Aorta (tissue), 5 donors: ENCODE measurements around the gene MAP7D2. TPM values are rescaled to one million over a fixed set of nuclear protein-coding genes. Genes with fewer than 3 reads are reported as not detected.

ENCODE experiments used
- ATAC-seq: fragments of 200-7000 bp; cut with Tn5 transposase; one replicate; pipeline ENCODE4 v1.9.1; 2022; ENCODE audit warnings: moderate library complexity; ENCODE audit not compliant: low FRiP score
- DNase-seq, 2 donors: peaks; one replicate each; pipeline ENCODE4 v3.0.0-alpha.2; 2020
- H3K27ac ChIP-seq, 2 donors: one replicate each; pipeline ENCODE4 v1.5.1; 2013; ENCODE audit warnings: low read length in 2 of 2, mild to moderate bottlenecking in 2 of 2, moderate library complexity in 2 of 2, control low read depth in 1 of 2, inconsistent platforms in 1 of 2, low read depth in 1 of 2
- H3K27me3 ChIP-seq, 2 donors: one replicate each; pipeline ENCODE4 v1.6.1; 2013; ENCODE audit warnings: control low read depth in 1 of 2, low read length in 1 of 2, mild to moderate bottlenecking in 1 of 2, moderate library complexity in 1 of 2; ENCODE audit not compliant: insufficient read depth in 2 of 2, control insufficient read depth in 1 of 2
- H3K36me3 ChIP-seq, 2 donors: one replicate each; pipeline ENCODE4 v1.6.1; 2013; ENCODE audit warnings: control low read depth in 1 of 2, low read length in 1 of 2, mild to moderate bottlenecking in 1 of 2; ENCODE audit not compliant: insufficient read depth in 2 of 2, control insufficient read depth in 1 of 2
- H3K4me1 ChIP-seq, 2 donors: one replicate each; pipeline ENCODE4 v1.6.1; 2013; ENCODE audit warnings: low read length in 2 of 2, control low read depth in 1 of 2, mild to moderate bottlenecking in 1 of 2, moderate library complexity in 1 of 2; ENCODE audit not compliant: insufficient read depth in 2 of 2, control insufficient read depth in 1 of 2
- H3K4me3 ChIP-seq, 2 donors: one replicate each; pipeline ENCODE4 v1.5.1; 2013; ENCODE audit warnings: low read length in 2 of 2, control low read depth in 1 of 2, mild to moderate bottlenecking in 1 of 2
- H3K9me3 ChIP-seq: one replicate; pipeline ENCODE4 v1.6.1; 2013; ENCODE audit warnings: mild to moderate bottlenecking, low read length; ENCODE audit not compliant: control insufficient read depth
- WGBS, 2 donors: extraction: QIAGEN DNeasy Blood & Tissue Kit; methylation state at CpG; one replicate each; pipeline ENCODE4 v1.1.7; 2013; 5-methylcytosine and 5-hydroxymethylcytosine counted together
- intact Hi-C, 2 donors: fragments of 100-400 bp; cut with DNase I; formaldehyde crosslinking; loops; one replicate each; pipeline versions ENCODE4 v1.14.2 to v1.15.0; 2022
- polyA plus RNA-seq, 2 donors: library from polyadenylated mRNA; stranded (reverse); fragments of 200-250 nt; gene quantifications; one replicate each; pipeline ENCODE4 v1.2.3, GENCODE V29; 2013
- total RNA-seq, 2 donors: library from RNA; stranded (reverse); fragmentation: NEBNext Ultra II Directional; extraction: Animal tissue kit (Norgen Biotek cat#: 25700); gene quantifications; one replicate each; pipeline ENCODE4 v1.2.1, GENCODE V29; 2021
- donor health status: healthy with polysubstance abuse.
- donor health status: Bipolar disorder and iron deficiency.
- donor health status: DM: no; HTN: no; CAD: no.
- donor health status: DM: no; HTN: no; CAD: no.
- donor health status: DM: yes; HTN: yes; CAD: no.

Gene MAP7D2
- total and polyA plus RNA-seq, 4 donors, result 0.23 to 0.38 (median 0.33) TPM

DNA sequence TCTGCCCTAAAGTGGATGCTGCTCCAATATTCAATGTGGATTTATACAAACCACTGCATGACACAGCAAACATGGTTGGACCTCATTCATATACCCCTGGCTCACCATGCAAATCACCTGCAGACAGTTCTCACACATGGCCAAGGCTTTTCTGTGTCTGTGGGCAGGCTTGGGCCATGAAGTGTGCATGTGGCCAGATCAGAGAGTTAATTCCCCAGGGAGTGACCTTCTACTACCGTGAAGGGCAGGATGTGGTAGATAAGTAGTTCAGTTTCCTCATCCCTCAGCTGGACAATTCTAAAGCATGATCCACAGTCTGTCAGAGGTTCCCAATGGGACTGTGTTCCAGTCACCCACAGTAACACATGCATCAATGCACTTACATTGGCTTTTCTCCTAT lies 101.3 kb downstream of the MAP7D2 start:
- ATAC-seq, result no peak
- WGBS, 2 donors, result 59 to 67% methylated on average over 1 of the region's 1 CpG
- no peaks in the 10 kb centered on the region for H3K36me3 ChIP-seq
- H3K4me3 ChIP-seq, result no peak overlapping the region
- H3K4me1 ChIP-seq, result no peaks in the 10 kb centered on the region
- intact Hi-C loops, result no loop called here
- no peaks in the 10 kb centered on the region for H3K27me3 ChIP-seq
- no peak for DNase-seq
- no peak overlapping the region for H3K27ac ChIP-seq
- H3K9me3 ChIP-seq, result no peaks in the 10 kb centered on the region

DNA sequence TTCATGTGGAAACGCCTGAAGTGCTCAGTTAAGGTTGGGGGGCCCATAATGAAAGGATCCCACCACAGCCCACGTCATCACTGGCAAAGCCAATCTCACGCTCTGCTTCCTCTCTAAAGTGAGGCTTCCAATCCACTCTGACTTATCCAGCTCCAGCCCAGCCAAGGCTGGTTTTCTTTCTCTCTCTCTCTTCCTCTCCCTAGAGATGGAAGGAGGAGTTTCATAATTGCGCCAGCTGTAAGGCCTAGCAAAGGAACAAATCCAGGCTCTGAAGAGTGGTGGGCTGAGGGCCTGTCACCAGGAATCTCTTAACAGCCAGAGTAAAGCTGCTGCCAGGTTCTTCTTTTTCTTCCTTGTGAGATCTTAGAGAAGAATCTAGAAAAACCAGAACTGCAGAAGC lies 105.1 kb downstream of the MAP7D2 start:
- no peak for DNase-seq
- ATAC-seq, result peak; percentile 36
- Histone ChIP-seq H3K9me3 (no peaks in the 10 kb centered on the region), H3K36me3 (no peaks in the 10 kb centered on the region), H3K4me3 (no peak overlapping the region), H3K27me3 (no peaks in the 10 kb centered on the region), H3K27ac (no peak overlapping the region), H3K4me1 (no peaks in the 10 kb centered on the region)
- intact Hi-C loops, result no loop called here
- WGBS, 2 donors, result 72 to 90% methylated on average over 4 of the region's 4 CpGs

DNA sequence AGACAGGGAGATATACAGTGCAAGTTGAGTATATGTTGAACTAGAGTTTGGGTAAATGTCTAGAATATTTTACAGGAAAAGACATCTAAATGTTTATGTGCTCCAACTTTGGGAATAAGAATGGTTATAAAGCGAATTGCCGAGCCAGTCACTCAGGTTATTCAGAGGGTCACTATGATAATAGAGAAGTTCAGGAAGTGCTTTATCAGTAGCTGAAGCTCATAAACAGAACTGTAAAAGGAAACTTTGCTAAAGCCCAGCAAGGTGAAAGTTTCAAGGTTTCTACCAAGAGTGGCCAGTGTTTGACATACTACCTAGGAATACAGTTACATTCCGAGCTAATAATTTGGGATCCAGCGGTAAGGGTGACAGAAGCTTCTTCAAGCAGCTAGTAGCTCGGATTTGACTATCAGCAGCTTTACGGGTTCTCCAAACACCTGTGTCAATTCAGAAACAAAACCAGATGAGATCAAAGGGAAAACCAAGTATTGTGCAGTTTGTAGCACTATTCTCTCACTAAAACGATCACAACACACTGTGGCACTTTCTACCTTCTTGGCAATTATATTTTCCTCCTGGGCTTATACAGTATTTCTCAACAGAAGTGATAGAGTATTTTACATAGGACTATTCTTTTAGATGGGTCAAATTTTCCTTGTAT lies 108.6 kb downstream of the MAP7D2 start:
- Histone ChIP-seq H3K4me3 (no peak overlapping the region), H3K27ac (no peak overlapping the region), H3K4me1 (no peaks in the 10 kb centered on the region), H3K9me3 (no peaks in the 10 kb centered on the region), H3K27me3 (no peaks in the 10 kb centered on the region), H3K36me3 (no peaks in the 10 kb centered on the region)
- intact Hi-C loops, result no loop called here
- ATAC-seq, result no peak
- 72 to 81% methylated on average over 7 of the region's 7 CpGs for WGBS, 2 donors
- no peak for DNase-seq

DNA sequence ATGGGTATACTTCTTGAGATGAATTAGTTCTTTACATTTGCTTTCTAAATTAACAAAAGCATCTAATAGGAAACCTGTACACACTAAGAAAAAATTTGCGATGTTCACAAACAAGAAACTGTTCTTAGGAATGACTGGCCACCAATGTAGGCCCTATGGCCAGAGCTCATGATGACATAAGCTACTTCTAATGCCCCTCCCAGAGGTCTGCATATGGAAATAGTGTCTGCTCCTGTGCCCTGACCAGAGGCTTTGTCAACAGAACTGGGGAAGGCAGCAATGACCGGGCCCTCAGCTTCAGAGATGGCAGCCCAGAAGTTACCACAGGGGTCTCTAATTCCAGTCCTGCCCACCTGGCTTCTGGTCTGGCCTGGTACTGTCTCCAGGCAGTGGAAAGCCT lies 110.8 kb downstream of the MAP7D2 start:
- intact Hi-C loops, result no loop called here
- no peak for DNase-seq
- H3K27ac ChIP-seq, result no peak overlapping the region
- 84 to 97% methylated on average over 2 of the region's 2 CpGs for WGBS, 2 donors
- no peak overlapping the region for H3K4me3 ChIP-seq
- no peaks in the 10 kb centered on the region for H3K9me3 ChIP-seq
- H3K36me3 ChIP-seq, result no peaks in the 10 kb centered on the region
- no peaks in the 10 kb centered on the region for H3K4me1 ChIP-seq
- no peak for ATAC-seq
- no peaks in the 10 kb centered on the region for H3K27me3 ChIP-seq

DNA sequence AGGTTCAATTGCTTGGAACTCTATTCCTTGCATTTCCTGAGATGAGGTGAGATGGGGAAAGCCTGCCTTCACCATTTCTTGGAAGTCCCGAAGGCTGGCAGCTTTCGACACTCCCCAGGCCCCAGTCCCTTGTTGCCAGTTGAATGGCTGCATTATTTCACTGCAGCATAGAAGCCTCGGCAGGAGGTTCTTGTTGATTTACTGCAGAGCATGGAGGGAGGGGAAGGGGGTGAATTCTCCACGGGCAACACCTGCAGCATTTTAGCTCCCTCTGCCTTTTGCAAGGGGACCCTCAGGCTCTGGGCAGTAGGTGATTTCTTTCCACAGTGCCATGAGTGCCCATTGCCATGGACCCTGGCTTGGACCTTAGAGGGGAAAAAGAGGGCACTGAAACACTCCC lies 115.1 kb downstream of the MAP7D2 start:
- intact Hi-C loops, result no loop called here
- H3K36me3 ChIP-seq, result no peaks in the 10 kb centered on the region
- no peaks in the 10 kb centered on the region for H3K9me3 ChIP-seq
- WGBS, 2 donors, result 56 to 58% methylated on average over 4 of the region's 4 CpGs
- no peaks in the 10 kb centered on the region for H3K27me3 ChIP-seq
- no peak overlapping the region for H3K27ac ChIP-seq
- H3K4me3 ChIP-seq, result no peak overlapping the region
- no peaks in the 10 kb centered on the region for H3K4me1 ChIP-seq
- no peak for DNase-seq
- no peak for ATAC-seq

DNA sequence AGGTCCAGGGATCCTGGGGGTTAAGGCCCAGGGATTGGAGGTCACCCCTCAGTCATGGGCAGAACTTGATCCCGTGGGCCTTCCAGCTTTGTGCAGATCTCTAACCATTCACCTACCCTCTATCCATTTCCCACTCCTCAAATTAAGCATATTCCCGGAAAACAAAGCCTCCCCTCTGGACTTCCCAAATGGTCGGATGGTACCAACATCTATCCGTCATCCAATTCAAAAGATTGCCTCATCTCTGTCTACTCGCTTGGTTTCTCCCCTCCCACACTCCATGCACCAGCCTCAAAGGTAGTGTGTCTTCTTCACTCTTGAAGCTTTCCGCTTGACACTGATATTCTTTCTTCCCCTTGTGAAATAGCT lies 125.4 kb downstream of the MAP7D2 start:
- peak overlapping the region in 1 of 2 donors; percentile 32 for H3K27ac ChIP-seq
- DNase-seq (no peak), ATAC-seq (no peak)
- H3K9me3 ChIP-seq, result no peaks in the 10 kb centered on the region
- H3K4me3 ChIP-seq, result no peak overlapping the region
- H3K27me3 ChIP-seq, result no peaks in the 10 kb centered on the region
- no peaks in the 10 kb centered on the region for H3K36me3 ChIP-seq
- H3K4me1 ChIP-seq, result peaks cover 0 to 3% of the 10 kb centered on the region in 2 donors
- intact Hi-C loops, result loop anchor here in 1 of 2 donors (5.0 kb wide), 1 partner anchor 76 kb away; no protein-coding TSS in a partner anchor
- 56 to 68% methylated on average over 6 of the region's 6 CpGs for WGBS, 2 donors

DNA sequence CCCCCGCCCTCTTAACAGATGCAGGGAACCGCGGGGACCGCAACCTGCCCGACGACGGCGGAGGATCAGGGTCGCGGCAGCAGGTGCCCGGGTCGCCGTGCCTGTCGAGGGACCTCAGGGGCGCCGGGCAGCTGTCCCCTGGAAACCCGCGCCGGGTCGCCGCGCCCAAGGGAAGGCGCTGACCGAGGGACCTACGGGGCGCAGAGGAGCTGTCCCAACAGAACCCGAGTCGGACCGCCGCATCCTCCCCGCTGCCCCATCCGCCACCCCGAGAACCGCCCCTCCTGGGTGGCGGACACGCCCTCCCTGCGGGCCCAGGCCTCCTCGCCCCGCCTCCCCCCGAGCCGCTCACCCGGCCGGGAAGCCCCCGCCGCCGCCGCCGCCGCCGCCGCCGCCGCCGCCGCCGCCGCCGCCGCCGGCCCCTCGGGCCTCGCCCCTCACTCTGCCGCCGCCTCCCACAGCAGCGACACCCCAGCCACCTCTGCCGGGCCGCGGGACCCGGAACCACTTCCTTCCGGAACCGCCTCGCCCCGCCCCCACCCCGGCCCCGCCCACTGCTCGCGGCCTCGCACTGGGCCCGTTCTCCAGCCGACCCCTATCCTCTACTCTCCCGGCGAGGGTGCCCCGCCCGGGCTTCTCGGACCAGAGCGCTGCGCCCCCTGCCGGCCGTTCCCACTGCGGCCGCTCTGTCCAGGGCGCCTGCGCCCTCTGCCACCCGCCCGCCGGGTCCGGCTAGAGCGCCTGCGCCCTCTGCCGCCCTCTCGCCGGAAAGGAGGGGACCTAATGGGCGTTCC lies 126.0 kb downstream of the MAP7D2 start, which contains the start of gene BCLAF3:
Gene BCLAF3, minus strand, starts transcription at position 506 of the 794 bp plus-strand sequence. CDS start 20,797 bp downstream, outside the sequence.
- H3K4me1 ChIP-seq, result peaks cover 0 to 3% of the 10 kb centered on the region in 2 donors
- DNase-seq (peak; percentile 93 to 96), ATAC-seq (peak; percentile 99)
- H3K27ac ChIP-seq, result peak within 1 kb of the TSS in 1 of 2 donors; percentile 32
- H3K27me3 ChIP-seq, result no peaks in the 10 kb centered on the region
- 0 to 15% methylated on average over 41 to 101 of the region's 103 CpGs for WGBS, 2 donors
- no peaks in the 10 kb centered on the region for H3K9me3 ChIP-seq
- H3K4me3 ChIP-seq, result peak within 1 kb of the TSS; percentile 45 to 46
- intact Hi-C loops, result loop anchor here in 1 of 2 donors (5.0 kb wide), 1 partner anchor 77 kb away; no protein-coding TSS in a partner anchor
- no peaks in the 10 kb centered on the region for H3K36me3 ChIP-seq

DNA sequence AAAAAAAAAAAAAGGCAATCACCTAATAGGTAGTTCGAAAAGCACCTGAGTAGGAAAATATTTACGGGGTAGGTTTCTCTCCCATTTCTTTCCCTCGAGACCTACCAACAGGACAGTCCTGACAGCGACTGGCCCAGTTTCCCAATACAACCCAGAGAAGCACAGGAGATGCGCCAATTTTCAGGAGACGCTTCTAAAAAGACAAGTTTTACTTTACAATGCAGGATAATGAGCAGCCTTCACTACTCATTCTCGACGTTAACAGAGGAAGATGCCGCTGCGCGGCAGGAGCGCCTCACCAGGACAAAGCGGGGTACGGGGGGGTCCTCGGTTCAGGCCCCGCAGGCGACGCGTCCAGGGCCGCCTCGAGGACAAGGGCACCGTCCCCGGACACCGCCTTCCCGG lies 126.6 kb downstream of the MAP7D2 start:
- intact Hi-C loops, result loop anchor here in 1 of 2 donors (5.0 kb wide), 1 partner anchor 77 kb away; no protein-coding TSS in a partner anchor
- H3K9me3 ChIP-seq, result no peaks in the 10 kb centered on the region
- WGBS, 2 donors, result 1 to 22% methylated on average over 25 of the region's 25 CpGs
- no peak overlapping the region for H3K27ac ChIP-seq
- no peaks in the 10 kb centered on the region for H3K36me3 ChIP-seq
- no peaks in the 10 kb centered on the region for H3K27me3 ChIP-seq
- ATAC-seq (peak; percentile 48), DNase-seq (no peak)
- H3K4me3 ChIP-seq, result peak overlapping the region; percentile 45 to 46
- H3K4me1 ChIP-seq, result peaks cover 0 to 3% of the 10 kb centered on the region in 2 donors
